ENCODE measurements around the gene RBP3. TPM values are rescaled to one million over a fixed set of nuclear protein-coding genes. Genes with fewer than 3 reads are reported as not detected.

Gene RBP3
- total and polyA plus RNA-seq, 2 of the 4 experiments (the other 2 are of a cell fraction): not detected

DNA sequence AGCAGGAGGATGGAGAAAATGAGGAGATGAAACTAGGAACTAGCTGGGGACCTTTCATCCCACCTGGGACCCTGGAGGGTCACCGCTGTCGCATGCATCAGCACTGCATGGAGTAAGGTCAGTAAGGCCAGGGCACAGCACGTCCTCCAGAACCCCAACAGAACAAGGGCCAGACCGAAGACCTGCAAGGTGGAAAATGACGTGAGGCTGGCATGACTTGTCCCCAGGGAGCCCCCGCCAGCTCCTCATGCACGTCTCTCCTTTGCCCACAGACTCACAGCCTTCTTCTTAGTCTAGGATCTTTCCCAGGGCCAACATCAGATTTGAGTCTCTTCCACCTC, 31.3 kb downstream of the RBP3 start:
- Histone ChIP-seq H2BK5ac (ENCODE audit: low read depth, low read length, poor library complexity, severe bottlenecking) (no peak overlapping the region), H2BK120ac (ENCODE audit: low read depth, low read length) (no peak overlapping the region), H4K8ac (ENCODE audit: low read depth in 2 of 2, low read length in 2 of 2) (no peak overlapping the region), H3K14ac (replicated peaks; ENCODE audit: low read depth, low read length) (no peak overlapping the region), H4K91ac (ENCODE audit: insufficient read depth, low read depth, low read length) (no peak overlapping the region), H3K4me3 (ENCODE audit: insufficient read depth, low read depth, low read length) (no peak overlapping the region), H3K27ac (ENCODE audit: insufficient read depth, low read length) (no peak overlapping the region), H2BK20ac (ENCODE audit: low read depth, low read length) (no peak overlapping the region), H3K18ac (ENCODE audit: low read depth, low read length) (no peak overlapping the region), H3K9ac (ENCODE audit: low read depth, low read length) (no peak overlapping the region), H3K4me1 (ENCODE audit: control insufficient read depth, insufficient read depth, low read length) (peaks cover 6% of the 10 kb centered on the region; the same call in 1 of the 2 replicates), H2BK15ac (ENCODE audit: low read depth, low read length) (no peak overlapping the region), H4K20me1 (ENCODE audit: insufficient read depth, low read length) (no peaks in the 10 kb centered on the region), H3K9me3 (ENCODE audit: control insufficient read depth, insufficient read depth, low read length) (no peaks in the 10 kb centered on the region), H3K9me1 (ENCODE audit: insufficient read depth, low read length) (no peaks in the 10 kb centered on the region; the same call in 1 of the 2 replicates), H3K36me3 (ENCODE audit: control insufficient read depth, insufficient read depth, low read length) (no peaks in the 10 kb centered on the region), H2AK5ac (ENCODE audit: low read depth, low read length) (no peak overlapping the region), H3K27me3 (ENCODE audit: control insufficient read depth, insufficient read depth, low read length) (peaks cover 66% of the 10 kb centered on the region), H4K5ac (ENCODE audit: low read depth, low read length) (no peak overlapping the region), H2AK9ac (replicated peaks; ENCODE audit: low read depth, low read length, poor library complexity) (no peak overlapping the region), H3K4ac (ENCODE audit: low read depth, low read length) (no peak overlapping the region), H2AFZ (replicated peaks; ENCODE audit: low read length, poor library complexity) (no peak overlapping the region), H3K23ac (ENCODE audit: low read depth, low read length) (no peak overlapping the region), H3K79me1 (ENCODE audit: low read depth in 1 of 2, low read length in 2 of 2) (no peaks in the 10 kb centered on the region), H3K4me2 (ENCODE audit: low read depth, low read length) (no peak overlapping the region), H3K56ac (ENCODE audit: extremely low read depth, insufficient read depth, low read length) (no peak overlapping the region)
- no TSS peak for BruUV-seq (replicated peaks)
- ChIA-PET CTCF (no interaction called here), POLR2A (ENCODE audit: unreplicated experiment) (no interaction called here)
- ATAC-seq (ENCODE audit: low read depth) (no peak), DNase-seq (no peak)
- no peak for TF ChIP-seq NFE2L2 (IDR thresholded peaks at IDR 0.05; ENCODE audit: low read depth, low read length)
- TF ChIP-seq, protein P1, sequence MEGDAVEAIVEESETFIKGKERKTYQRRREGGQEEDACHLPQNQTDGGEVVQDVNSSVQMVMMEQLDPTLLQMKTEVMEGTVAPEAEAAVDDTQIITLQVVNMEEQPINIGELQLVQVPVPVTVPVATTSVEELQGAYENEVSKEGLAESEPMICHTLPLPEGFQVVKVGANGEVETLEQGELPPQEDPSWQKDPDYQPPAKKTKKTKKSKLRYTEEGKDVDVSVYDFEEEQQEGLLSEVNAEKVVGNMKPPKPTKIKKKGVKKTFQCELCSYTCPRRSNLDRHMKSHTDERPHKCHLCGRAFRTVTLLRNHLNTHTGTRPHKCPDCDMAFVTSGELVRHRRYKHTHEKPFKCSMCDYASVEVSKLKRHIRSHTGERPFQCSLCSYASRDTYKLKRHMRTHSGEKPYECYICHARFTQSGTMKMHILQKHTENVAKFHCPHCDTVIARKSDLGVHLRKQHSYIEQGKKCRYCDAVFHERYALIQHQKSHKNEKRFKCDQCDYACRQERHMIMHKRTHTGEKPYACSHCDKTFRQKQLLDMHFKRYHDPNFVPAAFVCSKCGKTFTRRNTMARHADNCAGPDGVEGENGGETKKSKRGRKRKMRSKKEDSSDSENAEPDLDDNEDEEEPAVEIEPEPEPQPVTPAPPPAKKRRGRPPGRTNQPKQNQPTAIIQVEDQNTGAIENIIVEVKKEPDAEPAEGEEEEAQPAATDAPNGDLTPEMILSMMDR (conservative IDR thresholded peaks at IDR 0.05; ENCODE audit: low read depth, low read length): no peak
- no peak for TF ChIP-seq CHD1 (IDR thresholded peaks at IDR 0.05; ENCODE audit: low read depth, low read length)
- no peak for TF ChIP-seq CEBPB (IDR thresholded peaks at IDR 0.05; ENCODE audit: low read depth, low read length)
- no peak for TF ChIP-seq FOS (IDR thresholded peaks at IDR 0.05; ENCODE audit: low read depth, low read length)
- no peak for TF ChIP-seq MXI1 (IDR thresholded peaks at IDR 0.05; ENCODE audit: borderline replicate concordance, low read depth, low read length)
- TF ChIP-seq, protein P2, sequence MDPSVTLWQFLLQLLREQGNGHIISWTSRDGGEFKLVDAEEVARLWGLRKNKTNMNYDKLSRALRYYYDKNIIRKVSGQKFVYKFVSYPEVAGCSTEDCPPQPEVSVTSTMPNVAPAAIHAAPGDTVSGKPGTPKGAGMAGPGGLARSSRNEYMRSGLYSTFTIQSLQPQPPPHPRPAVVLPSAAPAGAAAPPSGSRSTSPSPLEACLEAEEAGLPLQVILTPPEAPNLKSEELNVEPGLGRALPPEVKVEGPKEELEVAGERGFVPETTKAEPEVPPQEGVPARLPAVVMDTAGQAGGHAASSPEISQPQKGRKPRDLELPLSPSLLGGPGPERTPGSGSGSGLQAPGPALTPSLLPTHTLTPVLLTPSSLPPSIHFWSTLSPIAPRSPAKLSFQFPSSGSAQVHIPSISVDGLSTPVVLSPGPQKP (IDR thresholded peaks at IDR 0.05; ENCODE audit: borderline replicate concordance, low read depth, low read length): no peak
- TF ChIP-seq MAZ (IDR thresholded peaks at IDR 0.05; ENCODE audit: borderline replicate concordance, low read depth, low read length): no peak
- in situ Hi-C loops (cut with MboI; ENCODE audit: low sequenced_read_pairs): no loop called here
- intact Hi-C loops (cut with micrococcal nuclease): no loop called here
- WGBS, 2 experiments (ENCODE audit: extremely low coverage in 2 of 2, insufficient read length in 1 of 2): 74% methylated on average over 3 of the region's 7 CpGs; no CpG with 5 or more reads in 1 of the 2 experiments
- dilution Hi-C loops (cut with HindIII; ENCODE audit: low sequenced_read_pairs, unreplicated experiment): no loop called here

Data from IMR-90 (cell line).